ENCODE measurements around the gene UNC5CL. TPM values are rescaled to one million over a fixed set of nuclear protein-coding genes. Genes with fewer than 3 reads are reported as not detected.

Gene UNC5CL
- total RNA-seq, 4 donors from 2014 or later = 0.90 to 7.6 (median 1.5) TPM

GRCh38 chr6:41058783-41059181, 19.8 kb upstream of the UNC5CL start:
- no peak overlapping the region for H3K27ac ChIP-seq
- 61 to 70% methylated on average over 2 of the region's 2 CpGs for WGBS, 2 donors
- no peak for DNase-seq (ENCODE audit: low spot score in 2 of 2)
- no peaks in the 10 kb centered on the region for H3K9me3 ChIP-seq
- no peak overlapping the region for H3K4me3 ChIP-seq
- H3K27me3 ChIP-seq = no peaks in the 10 kb centered on the region
- H3K36me3 ChIP-seq = peaks cover 0 to 48% (median 0%) of the 10 kb centered on the region in 3 donors
- H3K4me1 ChIP-seq = no peaks in the 10 kb centered on the region
- TF ChIP-seq POLR2A (IDR thresholded peaks at IDR 0.05) (no peak), CTCF (IDR thresholded peaks at IDR 0.05) (no peak), EP300 (IDR thresholded peaks at IDR 0.05) (no peak)

GRCh38 chr6:41056768-41057490, 17.9 kb upstream of the UNC5CL start:
- no peak overlapping the region for H3K4me3 ChIP-seq
- 83 to 90% methylated on average over 6 of the region's 6 CpGs for WGBS, 2 donors
- H3K36me3 ChIP-seq = peaks cover 0 to 33% (median 0%) of the 10 kb centered on the region in 3 donors
- H3K9me3 ChIP-seq = no peaks in the 10 kb centered on the region
- H3K27ac ChIP-seq = no peak overlapping the region
- H3K27me3 ChIP-seq = no peaks in the 10 kb centered on the region
- DNase-seq (ENCODE audit: low spot score in 2 of 2) = no peak
- no peaks in the 10 kb centered on the region for H3K4me1 ChIP-seq
- no peak for TF ChIP-seq EP300 (IDR thresholded peaks at IDR 0.05)
- TF ChIP-seq CTCF (IDR thresholded peaks at IDR 0.05) = no peak
- no peak for TF ChIP-seq POLR2A (IDR thresholded peaks at IDR 0.05)

GRCh38 chr6:41055149-41055548, 16.1 kb upstream of the UNC5CL start:
- peaks cover 0 to 40% (median 0%) of the 10 kb centered on the region in 3 donors for H3K36me3 ChIP-seq
- no peak overlapping the region for H3K27ac ChIP-seq
- no peaks in the 10 kb centered on the region for H3K4me1 ChIP-seq
- TF ChIP-seq POLR2A (IDR thresholded peaks at IDR 0.05) (no peak), EP300 (IDR thresholded peaks at IDR 0.05) (no peak), CTCF (IDR thresholded peaks at IDR 0.05) (no peak)
- no peak for DNase-seq (ENCODE audit: low spot score in 2 of 2)
- no peak overlapping the region for H3K4me3 ChIP-seq
- H3K9me3 ChIP-seq = no peaks in the 10 kb centered on the region
- 57 to 65% methylated on average over 3 of the region's 3 CpGs for WGBS, 2 donors
- no peaks in the 10 kb centered on the region for H3K27me3 ChIP-seq

- H3K9me3 ChIP-seq = no peaks in the 10 kb centered on the region
- 87 to 93% methylated on average over 3 of the region's 3 CpGs for WGBS, 2 donors
- H3K4me1 ChIP-seq = no peaks in the 10 kb centered on the region
These were observed 15.5 kb upstream of the UNC5CL start for GRCh38 chr6:41054511-41054910.

More at GRCh38 chr6:41054511-41054910, 15.5 kb upstream of the UNC5CL start:
- no peak for DNase-seq (ENCODE audit: low spot score in 2 of 2)
- TF ChIP-seq CTCF (IDR thresholded peaks at IDR 0.05) (no peak), EP300 (IDR thresholded peaks at IDR 0.05) (no peak), POLR2A (IDR thresholded peaks at IDR 0.05) (no peak)
- Histone ChIP-seq H3K4me3 (no peak overlapping the region), H3K27ac (no peak overlapping the region), H3K27me3 (no peaks in the 10 kb centered on the region), H3K36me3 (peaks cover 0 to 45% (median 0%) of the 10 kb centered on the region in 3 donors)
